Gastrocnemius medialis (tissue), 4 donors: ENCODE results near the gene MSRB3. TPM values are rescaled to one million over a fixed set of nuclear protein-coding genes. Genes with fewer than 3 reads are reported as not detected.
A peak's percentile ranks its signal among the peaks of the same experiment; 100 is the strongest.
"Not testable (repeated sequence)": the region's sequence is repeated elsewhere in the genome, so short reads cannot be mapped to it uniquely, and the experiment has no call there.

Experiments used
- ATAC-seq, 2 donors: fragments of 150-250 bp; one replicate each; pipeline ENCODE4 v1.9.1; 2016
- DNase-seq, 2 donors: peaks; one replicate each; pipeline ENCODE4 v3.0.0-alpha.2; 2019
- H3K27ac ChIP-seq, 4 donors: fragments of 200-600 bp; sonication (generic); 1 replicate in 1 of 4; 2 replicates in 3 of 4; pipeline ENCODE4 v1.5.1; 2016 to 2018; ENCODE audit warnings: mild to moderate bottlenecking in 2 of 4, moderate library complexity in 1 of 4
- H3K27me3 ChIP-seq, 3 donors: fragments of 200-600 bp; sonication (generic) in 2 of 3; 1 replicate in 1 of 3; 2 replicates in 2 of 3; pipeline versions ENCODE4 v1.5.1 to v1.6.0; 2016 to 2019; ENCODE audit warnings: mild to moderate bottlenecking in 1 of 3, moderate library complexity in 1 of 3
- H3K36me3 ChIP-seq, 2 donors: fragments of 200-600 bp; sonication (generic) in 1 of 2; one replicate each; pipeline ENCODE4 v1.5.1; 2017 to 2018
- H3K4me1 ChIP-seq, 2 donors: fragments of 200-600 bp; sonication (generic) in 1 of 2; one replicate each; pipeline ENCODE4 v1.5.1; 2016 to 2017; ENCODE audit warnings: mild to moderate bottlenecking in 2 of 2
- H3K4me3 ChIP-seq, 4 donors: fragments of 200-600 bp; sonication (generic) in 3 of 4; 1 replicate in 1 of 4; 2 replicates in 3 of 4; pipeline ENCODE4 v1.5.1; 2016 to 2019; ENCODE audit warnings: mild to moderate bottlenecking in 2 of 4
- H3K9me3 ChIP-seq, 3 donors: fragments of 200-600 bp; sonication (generic) in 2 of 3; 1 replicate in 1 of 3; 2 replicates in 2 of 3; pipeline ENCODE4 v1.5.1; 2016 to 2019
- CTCF ChIP-seq, 5 experiments: fragments of 450-650 bp in 3 of 5; fragments of 200-600 bp in 2 of 5; sonication (generic) in 2 of 5; IDR thresholded peaks in 4 of 5; conservative IDR thresholded peaks in 1 of 5; 1 replicate in 4 of 5; 2 replicates in 1 of 5; pipeline ENCODE4 v1.5.1; 2016 to 2019; ENCODE audit warnings: antibody characterized with exemption in 5 of 5, mild to moderate bottlenecking in 3 of 5, moderate library complexity in 3 of 5
- POLR2A ChIP-seq, 2 donors: fragments of 450-650 bp; IDR thresholded peaks; one replicate each; pipeline ENCODE4 v1.6.1; 2017; ENCODE audit warnings: antibody characterized with exemption in 2 of 2, mild to moderate bottlenecking in 2 of 2, moderate library complexity in 2 of 2
- in situ Hi-C, 4 donors: fragments of 200-750 bp; cut with MboI; loops; one replicate each; pipeline versions ENCODE4 v1.15.0 to v1.8.0; 2017; ENCODE audit warnings: low sequenced_read_pairs in 4 of 4
- intact Hi-C: fragments of 100-400 bp; cut with DNase I; formaldehyde crosslinking; loops from one replicate; pipeline ENCODE4 v1.15.1; 2023; ENCODE audit warnings: low total_unique reads
- total RNA-seq, 4 donors: library from RNA; depleted of rRNA; stranded (reverse); fragments of >200 nt; gene quantifications; one replicate each; pipeline versions ENCODE4 v1.1.0 to v1.2.3, GENCODE V29; 2016

The MSRB3 gene
- total RNA-seq, 4 donors from 2014 or later = 29.0 to 59.0 (median 47.3) TPM

GRCh38 chr12:65280306-65280705 lies 1.8 kb downstream of the MSRB3 start:
- peak overlapping the region; percentile 93 to 96 (median 94) for H3K27ac ChIP-seq

GRCh38 chr12:65282840-65283239 lies 4.4 kb downstream of the MSRB3 start:
- TF ChIP-seq CTCF (IDR thresholded peaks at IDR 0.05 in 4 of 5, conservative IDR thresholded peaks at IDR 0.05 in 1 of 5) = no peak
- no peak for TF ChIP-seq POLR2A (IDR thresholded peaks at IDR 0.05)
- intact Hi-C loops = loop anchor here (10.0 kb wide), 1 partner anchor 1982 kb away; the partner anchor contains the start of gene CAND1
- no peaks in the 10 kb centered on the region for H3K27me3 ChIP-seq
- no peaks in the 10 kb centered on the region for H3K9me3 ChIP-seq
- H3K36me3 ChIP-seq = no peaks in the 10 kb centered on the region
- no peak overlapping the region for H3K4me3 ChIP-seq
- peak overlapping the region in 2 of 4 donors; percentile 17 to 21 for H3K27ac ChIP-seq
- ATAC-seq (no peak), DNase-seq (no peak)
- in situ Hi-C loops = no loop called here
- peaks cover 36% of the 10 kb centered on the region in 2 donors for H3K4me1 ChIP-seq

More at GRCh38 chr12:65280306-65280705, 1.8 kb downstream of the MSRB3 start:
- no peaks in the 10 kb centered on the region for H3K9me3 ChIP-seq
- DNase-seq (no peak), ATAC-seq (no peak)
- H3K4me1 ChIP-seq = peaks cover 31 to 36% of the 10 kb centered on the region in 2 donors
- H3K36me3 ChIP-seq = no peaks in the 10 kb centered on the region
- no peak for TF ChIP-seq POLR2A (IDR thresholded peaks at IDR 0.05)
- no peak for TF ChIP-seq CTCF (IDR thresholded peaks at IDR 0.05 in 4 of 5, conservative IDR thresholded peaks at IDR 0.05 in 1 of 5)
- H3K4me3 ChIP-seq = peak overlapping the region in 2 of 4 donors; percentile 95 to 99
- in situ Hi-C loops = no loop called here
- intact Hi-C loops = loop anchor here (10.0 kb wide), 1 partner anchor 1984 kb away; the partner anchor contains the start of gene CAND1
- H3K27me3 ChIP-seq = no peaks in the 10 kb centered on the region

GRCh38 chr12:65285532-65285931 lies 7.0 kb downstream of the MSRB3 start:
- H3K27me3 ChIP-seq, in situ Hi-C loops, H3K36me3 ChIP-seq, DNase-seq, H3K27ac ChIP-seq, H3K4me3 ChIP-seq, H3K9me3 ChIP-seq, ATAC-seq: not testable (repeated sequence)
- intact Hi-C loops = loop anchor here (10.0 kb wide), 1 partner anchor 1979 kb away; the partner anchor contains the start of gene CAND1
- peaks cover 24 to 34% of the 10 kb centered on the region in 2 donors for H3K4me1 ChIP-seq

GRCh38 chr12:65287426-65287825 lies 8.9 kb downstream of the MSRB3 start:
- Histone ChIP-seq H3K4me3 (no peak overlapping the region), H3K27ac (no peak overlapping the region)
- no peak for DNase-seq

GRCh38 chr12:65292241-65292640 lies 13.8 kb downstream of the MSRB3 start:
- in situ Hi-C loops (no loop called here), intact Hi-C loops (no loop called here)
- Histone ChIP-seq H3K27ac (no peak overlapping the region), H3K4me3 (no peak overlapping the region), H3K9me3 (no peaks in the 10 kb centered on the region), H3K4me1 (peaks cover 10 to 18% of the 10 kb centered on the region in 2 donors), H3K36me3 (no peaks in the 10 kb centered on the region), H3K27me3 (no peaks in the 10 kb centered on the region)
- DNase-seq = no peak
- no peak for ATAC-seq
- TF ChIP-seq POLR2A (IDR thresholded peaks at IDR 0.05) (no peak), CTCF (IDR thresholded peaks at IDR 0.05 in 4 of 5, conservative IDR thresholded peaks at IDR 0.05 in 1 of 5) (no peak)

More at GRCh38 chr12:65287426-65287825, 8.9 kb downstream of the MSRB3 start:
- no peak for ATAC-seq
- H3K9me3 ChIP-seq = no peaks in the 10 kb centered on the region
- no peaks in the 10 kb centered on the region for H3K36me3 ChIP-seq
- intact Hi-C loops (loop anchor here (10.0 kb wide), 1 partner anchor 1977 kb away; the partner anchor contains the start of gene CAND1), in situ Hi-C loops (no loop called here)
- peaks cover 12 to 18% of the 10 kb centered on the region in 2 donors for H3K4me1 ChIP-seq
- no peaks in the 10 kb centered on the region for H3K27me3 ChIP-seq
- no peak for TF ChIP-seq CTCF (IDR thresholded peaks at IDR 0.05 in 4 of 5, conservative IDR thresholded peaks at IDR 0.05 in 1 of 5)
- TF ChIP-seq POLR2A (IDR thresholded peaks at IDR 0.05) = no peak
